ENCODE measurements around the gene CCDC78.

CCDC78 gene

GRCh38 chr16:709566-710499, 16.4 kb downstream of the CCDC78 start:
- DNase-seq (ENCODE audit: low read depth) = no peak

- DNase-seq (ENCODE audit: low read depth) = no peak
Measured at GRCh38 chr16:708959-709358, 17.3 kb downstream of the CCDC78 start.

DNA sequence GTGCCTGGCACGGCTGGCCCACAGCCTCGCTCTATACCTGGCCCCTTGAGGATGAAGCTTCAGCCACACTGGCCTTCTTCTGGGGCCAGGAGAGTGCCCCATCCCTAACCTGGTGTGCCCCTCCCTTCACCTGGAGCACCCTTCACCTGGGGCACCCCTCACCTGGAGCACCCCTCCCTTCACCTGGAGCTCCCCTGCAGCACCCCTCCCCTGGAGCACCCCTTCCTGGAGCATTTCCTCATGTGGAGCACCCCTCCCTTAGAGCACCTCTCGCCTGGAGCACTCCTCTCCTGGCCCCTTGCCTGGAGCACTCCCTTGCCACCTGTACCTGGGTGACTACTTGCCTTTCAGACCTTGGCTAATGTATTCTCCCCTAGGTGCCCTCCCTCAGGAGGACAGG, 18.2 kb downstream of the CCDC78 start:
- no peak for DNase-seq (ENCODE audit: low read depth)

DNA sequence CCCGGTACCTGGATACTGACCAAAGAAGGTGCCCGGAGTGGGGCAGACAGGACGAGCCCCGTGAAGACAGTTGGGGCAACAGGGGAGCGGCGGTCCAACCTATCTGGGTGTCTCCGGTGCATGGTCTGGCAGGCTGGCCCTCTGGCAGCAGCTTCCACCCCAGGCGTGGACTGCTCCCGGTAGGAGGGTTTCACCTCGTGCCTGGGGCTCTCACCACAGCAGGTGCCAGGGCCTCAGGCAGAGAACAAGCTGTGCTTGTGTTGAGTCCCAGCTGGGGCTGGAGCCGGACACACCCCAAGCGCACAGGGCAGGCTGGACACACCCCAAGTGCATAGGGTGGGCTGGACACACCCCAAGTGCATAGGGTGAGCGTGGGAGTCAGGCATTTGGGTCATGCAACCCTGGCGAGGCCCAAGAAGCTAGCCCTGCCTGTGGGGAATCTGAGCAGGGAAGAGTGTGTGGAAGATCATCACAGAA, 19.1 kb downstream of the CCDC78 start:
- DNase-seq (ENCODE audit: low read depth) = no peak

DNA sequence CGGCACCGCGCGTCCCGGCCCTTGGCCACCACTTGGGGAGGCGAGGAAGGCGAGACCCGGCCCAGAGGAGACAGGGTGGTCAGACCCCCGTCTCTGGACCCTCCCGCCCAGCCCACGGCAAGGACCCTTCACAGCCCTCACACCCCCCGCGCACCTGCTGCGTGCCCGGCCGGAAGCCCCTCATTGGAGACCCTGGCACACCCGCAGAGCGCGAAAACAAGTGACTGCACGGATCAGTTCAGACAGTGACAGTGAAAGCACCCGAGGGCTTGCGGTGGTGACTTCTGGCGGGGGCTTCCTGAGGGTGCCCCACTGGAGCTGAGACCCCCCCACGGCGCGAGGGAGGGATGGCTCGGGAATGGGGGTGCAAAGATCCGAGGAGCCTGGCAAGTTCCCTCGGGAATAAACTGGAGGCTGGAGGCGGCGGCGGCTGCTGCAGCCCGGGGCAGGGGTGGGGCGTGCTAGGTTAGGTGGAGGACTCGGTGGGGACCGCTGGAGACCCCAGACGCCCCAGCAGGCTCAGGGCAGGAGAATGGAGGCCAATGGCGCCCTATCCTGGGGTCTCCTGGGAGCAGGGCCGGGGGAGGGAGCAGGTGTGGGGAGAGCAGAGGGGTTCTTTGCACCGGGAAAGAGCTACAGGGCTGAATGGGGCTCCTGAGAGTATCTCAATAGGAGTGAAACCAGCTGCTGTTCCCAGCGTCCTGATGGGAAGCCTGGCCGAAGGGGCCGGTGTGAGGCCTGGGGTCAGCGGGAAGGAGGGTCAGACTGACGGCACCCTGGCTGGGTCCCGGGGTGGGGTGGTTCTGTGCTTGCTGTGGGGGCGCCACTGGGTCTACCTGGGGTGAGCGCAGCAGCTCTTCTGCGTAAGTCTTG, 19.8 kb downstream of the CCDC78 start:
- no peak for DNase-seq (ENCODE audit: low read depth)

GRCh38 chr16:705431-706188, 20.6 kb downstream of the CCDC78 start, which contains the start of gene FBXL16:
TSS of gene FBXL16 (minus strand) at chr16:705801. CDS start at chr16:697405, 8,396 bp downstream.
- no peak for DNase-seq (ENCODE audit: low read depth)

DNA sequence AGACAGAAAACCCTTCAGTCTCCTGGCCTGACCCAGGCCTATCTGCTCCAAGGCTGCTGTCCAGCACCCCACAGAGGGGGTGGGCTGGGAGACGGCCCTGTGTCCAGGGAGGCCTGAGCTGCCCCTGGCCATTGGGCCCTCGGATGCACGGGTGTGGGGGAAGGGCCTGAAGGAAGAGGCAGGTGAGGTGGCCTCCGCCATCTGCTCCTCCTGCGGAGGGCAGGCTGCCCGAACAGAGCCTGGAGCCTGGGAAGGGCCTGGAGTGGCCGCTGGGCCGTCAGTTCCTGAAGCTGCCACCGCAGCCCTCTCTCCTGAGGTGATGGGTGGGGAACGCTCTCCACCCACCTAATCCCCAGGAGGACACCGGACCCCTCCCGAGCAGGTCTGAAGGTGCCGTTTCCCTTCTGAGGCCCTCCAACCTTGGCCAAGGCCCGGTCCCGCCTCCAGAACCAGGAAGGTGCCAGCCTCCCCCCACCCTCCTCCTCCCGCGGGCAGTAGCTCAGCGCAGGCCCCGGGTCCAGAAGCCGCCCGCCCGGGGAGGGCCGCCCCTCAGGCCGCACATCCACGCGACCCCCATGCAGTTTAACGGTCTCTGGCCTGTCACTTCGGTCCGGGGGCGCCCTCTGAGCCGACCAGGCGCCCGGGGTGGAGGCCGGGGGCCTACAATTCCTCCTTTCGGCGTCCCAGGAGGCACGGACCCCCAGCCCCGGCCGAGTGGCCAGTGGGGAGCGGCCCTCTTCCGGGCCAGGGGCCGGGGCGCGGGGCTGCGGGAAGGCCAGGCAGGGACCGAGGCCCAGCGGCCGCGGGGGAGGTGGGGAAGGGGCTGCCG, 21.5 kb downstream of the CCDC78 start:
- no peak for DNase-seq (ENCODE audit: low read depth)

DNA sequence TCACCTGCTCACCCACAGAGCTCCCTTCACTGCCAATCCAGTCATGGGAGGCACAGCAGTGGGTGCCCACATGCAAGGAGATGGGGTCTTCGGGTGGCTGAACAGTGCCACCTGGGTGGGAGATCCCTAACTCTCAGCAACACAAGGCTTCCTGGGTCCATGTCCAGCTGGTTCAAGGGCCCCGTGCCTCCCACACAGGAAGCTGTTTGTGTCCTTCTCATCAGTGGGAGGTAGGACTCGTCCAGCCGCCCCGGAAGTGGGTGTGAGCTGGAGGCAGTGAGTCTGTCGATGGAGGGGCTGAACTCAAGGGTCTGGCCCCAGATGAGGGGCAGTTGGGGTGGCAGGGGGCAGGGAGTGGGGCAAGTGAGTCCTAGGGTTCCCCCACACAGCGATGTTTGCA, 22.2 kb downstream of the CCDC78 start:
- DNase-seq (ENCODE audit: low read depth) = no peak

GRCh38 chr16:703406-703805, 22.8 kb downstream of the CCDC78 start:
- no peak for DNase-seq (ENCODE audit: low read depth)

DNA sequence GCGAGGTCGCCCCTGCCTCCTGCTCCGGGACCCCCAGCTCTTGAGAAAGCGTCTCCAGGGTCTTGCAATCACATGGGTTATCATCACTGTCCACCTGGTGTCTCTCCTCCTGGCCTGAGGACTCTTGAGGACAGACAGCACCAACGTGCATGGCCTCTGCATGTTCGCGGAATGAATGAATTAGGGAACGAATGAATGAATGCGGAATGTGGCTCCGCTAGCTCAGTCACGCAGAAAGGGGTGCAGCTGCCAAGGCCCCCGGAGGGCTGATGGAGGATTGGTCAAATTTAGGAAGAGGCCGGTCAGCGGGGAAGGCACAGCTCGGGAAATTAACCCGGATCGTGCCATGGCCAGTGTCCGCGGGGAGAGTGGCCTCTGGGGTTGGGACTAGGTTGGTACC, 23.9 kb downstream of the CCDC78 start:
- DNase-seq (ENCODE audit: low read depth) = no peak

DNA sequence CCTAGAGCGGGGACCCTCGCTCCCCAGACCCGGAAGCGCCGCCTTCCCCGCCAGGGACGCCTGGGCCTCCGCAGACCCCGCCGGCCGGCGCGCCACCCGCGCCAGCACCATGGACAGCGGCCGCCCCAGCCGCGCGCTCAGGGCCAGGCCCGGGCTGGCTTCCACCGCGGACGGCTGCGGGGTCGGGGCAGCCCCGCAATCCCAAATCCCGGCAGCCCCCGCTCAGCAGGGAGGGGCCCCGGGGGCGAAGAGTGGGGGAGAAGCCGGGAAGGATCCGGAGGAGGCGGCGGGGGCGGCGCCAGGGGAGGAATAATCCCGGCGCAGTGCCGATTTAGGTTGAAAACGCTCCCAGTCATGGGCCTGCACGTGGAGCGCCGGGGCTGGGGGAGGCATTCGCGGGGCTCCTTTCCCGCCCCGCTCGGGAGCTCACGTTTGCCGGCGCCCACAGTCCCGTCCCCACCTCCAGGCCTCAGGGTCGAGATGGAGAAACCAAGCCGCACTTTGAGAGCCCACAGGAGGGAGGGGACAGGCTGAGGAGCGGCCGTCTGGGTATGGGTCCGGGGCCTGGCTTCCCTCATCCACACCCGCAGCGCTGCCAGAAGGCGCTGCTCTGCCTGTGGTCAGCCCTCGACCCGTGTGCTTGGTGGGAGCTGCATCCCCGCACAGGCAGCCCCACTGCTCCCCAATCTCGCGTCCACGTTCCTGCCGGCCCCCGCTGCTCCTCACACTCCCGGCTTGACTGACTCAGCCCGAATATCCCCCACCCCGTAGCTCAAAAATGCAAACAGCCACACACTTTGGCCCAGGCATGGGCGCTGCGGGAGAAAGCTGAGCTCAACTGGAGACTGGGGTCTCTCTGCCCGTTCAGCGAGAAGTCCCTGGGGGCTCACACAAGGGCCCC, 25.3 kb downstream of the CCDC78 start:
- no peak for DNase-seq (ENCODE audit: low read depth)

- no peak for DNase-seq (ENCODE audit: low read depth)
Measured at GRCh38 chr16:698911-699671, 27.2 kb downstream of the CCDC78 start.

GRCh38 chr16:695355-696089, 30.7 kb downstream of the CCDC78 start:
- DNase-seq (ENCODE audit: low read depth) = peak; percentile 51

DNA sequence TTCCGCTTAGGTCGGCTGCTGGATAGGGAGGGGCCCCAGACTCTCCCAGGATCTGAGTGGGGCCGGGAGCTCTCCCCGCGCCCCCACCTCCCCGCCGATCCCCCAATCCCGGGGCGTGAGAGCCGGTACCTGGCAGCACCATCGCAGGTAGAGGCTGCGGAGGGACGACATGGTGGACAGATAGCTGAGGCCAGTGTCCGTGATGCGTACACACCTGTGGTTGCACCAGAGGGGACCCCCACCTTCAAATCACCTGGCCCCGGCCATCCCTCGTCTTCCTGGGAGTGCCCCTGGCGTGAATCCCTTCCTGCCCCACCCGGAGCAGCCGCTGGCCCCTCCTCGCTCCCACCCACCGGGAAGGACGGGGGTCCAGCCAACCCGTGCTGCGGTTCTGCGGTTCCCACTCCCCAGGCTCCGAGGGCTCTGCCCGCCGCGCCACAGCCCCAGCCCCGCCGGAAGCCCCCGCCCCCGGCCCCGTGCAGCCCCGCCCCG, 31.3 kb downstream of the CCDC78 start:
- DNase-seq (ENCODE audit: low read depth) = no peak

- no peak for DNase-seq (ENCODE audit: low read depth)
Measured at GRCh38 chr16:694187-694862, 31.9 kb downstream of the CCDC78 start.

DNA sequence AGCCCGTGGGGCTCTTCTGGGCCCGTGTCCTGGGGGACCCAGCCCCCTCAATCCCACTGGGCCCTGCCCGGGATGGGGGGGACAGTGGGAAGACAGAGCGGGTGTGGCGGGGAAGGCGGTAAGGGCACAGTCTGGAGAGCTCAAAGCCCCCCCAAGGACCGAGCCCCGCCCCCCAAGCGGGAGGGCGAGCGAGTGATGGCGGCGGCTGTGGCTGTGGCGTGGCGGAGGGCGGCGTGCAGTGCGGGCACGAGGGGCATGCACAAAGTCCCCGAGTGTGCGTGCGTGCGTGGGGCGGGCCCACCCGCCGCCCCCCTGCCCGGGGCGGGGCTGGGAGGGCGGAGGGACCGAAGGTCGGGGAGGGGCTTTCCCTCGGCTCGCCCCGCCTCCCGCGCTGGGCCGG, 32.5 kb downstream of the CCDC78 start:
- no peak for DNase-seq (ENCODE audit: low read depth)

GRCh38 chr16:693364-693763, 32.9 kb downstream of the CCDC78 start:
- DNase-seq (ENCODE audit: low read depth) = no peak
